Measurements from ENCODE around the gene IKZF2.

The IKZF2 gene

GRCh38 chr2:213098612-213099011 is 52.8 kb downstream of the IKZF2 start:
- CTCF ChIA-PET, result no interaction called here

GRCh38 chr2:213091765-213092164 is 59.6 kb downstream of the IKZF2 start:
- DNase-seq (ENCODE audit: extremely low spot score), result no peak
- ChIA-PET CTCF (no interaction called here), POLR2A (no interaction called here)
- no peak for TF ChIP-seq LEF1 (IDR thresholded peaks at IDR 0.05; ENCODE audit: borderline replicate concordance)
- TF ChIP-seq ELF4 (IDR thresholded peaks at IDR 0.05), result no peak
- no peak for TF ChIP-seq NFRKB (IDR thresholded peaks at IDR 0.05)
- TF ChIP-seq ZNF384 (IDR thresholded peaks at IDR 0.05), result no peak
- TF ChIP-seq HDGF (IDR thresholded peaks at IDR 0.05; ENCODE audit: borderline replicate concordance), result no peak
- TF ChIP-seq SUZ12 (IDR thresholded peaks at IDR 0.05), result no peak
- no peak for TF ChIP-seq SP1 (IDR thresholded peaks at IDR 0.05)
- no peak for TF ChIP-seq FOXK2 (IDR thresholded peaks at IDR 0.05)

More at GRCh38 chr2:213098612-213099011, 52.8 kb downstream of the IKZF2 start:
- POLR2A ChIA-PET, result no interaction called here
- no peak for TF ChIP-seq TARDBP (IDR thresholded peaks at IDR 0.05)
- TF ChIP-seq CTBP1 (IDR thresholded peaks at IDR 0.05; ENCODE audit: borderline replicate concordance), result no peak
- no peak for TF ChIP-seq ZNF384 (IDR thresholded peaks at IDR 0.05)
- TF ChIP-seq FOXA1 (IDR thresholded peaks at IDR 0.05), result no peak
- TF ChIP-seq HDGF (IDR thresholded peaks at IDR 0.05; ENCODE audit: borderline replicate concordance), result no peak
- no peak for TF ChIP-seq PKNOX1 (IDR thresholded peaks at IDR 0.05)
- no peak for TF ChIP-seq L3MBTL2 (conservative IDR thresholded peaks at IDR 0.05)
- TF ChIP-seq FOXM1 (IDR thresholded peaks at IDR 0.05; ENCODE audit: borderline replicate concordance), result no peak
- TF ChIP-seq ARNT (IDR thresholded peaks at IDR 0.05), result no peak
- TF ChIP-seq SP1 (IDR thresholded peaks at IDR 0.05), result no peak
- no peak for TF ChIP-seq LEF1 (IDR thresholded peaks at IDR 0.05; ENCODE audit: borderline replicate concordance)
- no peak for TF ChIP-seq ELF4 (IDR thresholded peaks at IDR 0.05)
- no peak for TF ChIP-seq FOXK2 (IDR thresholded peaks at IDR 0.05)
- no peak for TF ChIP-seq SUZ12 (IDR thresholded peaks at IDR 0.05)
- no peak for TF ChIP-seq NFRKB (IDR thresholded peaks at IDR 0.05)
- no peak for TF ChIP-seq BHLHE40 (IDR thresholded peaks at IDR 0.05; ENCODE audit: borderline replicate concordance)
- DNase-seq (ENCODE audit: extremely low spot score), result no peak

GRCh38 chr2:213090772-213091171 is 60.6 kb downstream of the IKZF2 start:
- ChIA-PET POLR2A (no interaction called here), CTCF (no interaction called here)
- no peak for DNase-seq (ENCODE audit: extremely low spot score)
- no peak for TF ChIP-seq ARNT (IDR thresholded peaks at IDR 0.05)
- TF ChIP-seq PKNOX1 (IDR thresholded peaks at IDR 0.05), result no peak
- no peak for TF ChIP-seq TARDBP (IDR thresholded peaks at IDR 0.05)

GRCh38 chr2:213089438-213089837 is 62.0 kb downstream of the IKZF2 start:
- CTCF ChIA-PET, result no interaction called here
- POLR2A ChIA-PET, result no interaction called here
- DNase-seq (ENCODE audit: extremely low spot score), result no peak
- TF ChIP-seq BHLHE40 (IDR thresholded peaks at IDR 0.05; ENCODE audit: borderline replicate concordance) (no peak), NFRKB (IDR thresholded peaks at IDR 0.05) (no peak), SP1 (IDR thresholded peaks at IDR 0.05) (no peak), LEF1 (IDR thresholded peaks at IDR 0.05; ENCODE audit: borderline replicate concordance) (no peak), FOXK2 (IDR thresholded peaks at IDR 0.05) (no peak), HDGF (IDR thresholded peaks at IDR 0.05; ENCODE audit: borderline replicate concordance) (no peak), TARDBP (IDR thresholded peaks at IDR 0.05) (no peak), PKNOX1 (IDR thresholded peaks at IDR 0.05) (no peak), ELF4 (IDR thresholded peaks at IDR 0.05) (no peak), ZNF384 (IDR thresholded peaks at IDR 0.05) (no peak), FOXA1 (IDR thresholded peaks at IDR 0.05) (no peak), SUZ12 (IDR thresholded peaks at IDR 0.05) (no peak), CTBP1 (IDR thresholded peaks at IDR 0.05; ENCODE audit: borderline replicate concordance) (no peak), FOXM1 (IDR thresholded peaks at IDR 0.05; ENCODE audit: borderline replicate concordance) (no peak), ARNT (IDR thresholded peaks at IDR 0.05) (no peak), L3MBTL2 (conservative IDR thresholded peaks at IDR 0.05) (no peak)

- CTCF ChIA-PET, result no interaction called here
- DNase-seq (ENCODE audit: extremely low spot score), result no peak
- TF ChIP-seq FOXM1 (IDR thresholded peaks at IDR 0.05; ENCODE audit: borderline replicate concordance) (no peak), L3MBTL2 (conservative IDR thresholded peaks at IDR 0.05) (no peak), ARNT (IDR thresholded peaks at IDR 0.05) (no peak), ELF4 (IDR thresholded peaks at IDR 0.05) (no peak), FOXA1 (IDR thresholded peaks at IDR 0.05) (no peak), FOXK2 (IDR thresholded peaks at IDR 0.05) (no peak), NFRKB (IDR thresholded peaks at IDR 0.05) (no peak), CTBP1 (IDR thresholded peaks at IDR 0.05; ENCODE audit: borderline replicate concordance) (no peak), LEF1 (IDR thresholded peaks at IDR 0.05; ENCODE audit: borderline replicate concordance) (no peak), BHLHE40 (IDR thresholded peaks at IDR 0.05; ENCODE audit: borderline replicate concordance) (no peak), ZNF384 (IDR thresholded peaks at IDR 0.05) (no peak), PKNOX1 (IDR thresholded peaks at IDR 0.05) (no peak), TARDBP (IDR thresholded peaks at IDR 0.05) (no peak), SP1 (IDR thresholded peaks at IDR 0.05) (no peak), SUZ12 (IDR thresholded peaks at IDR 0.05) (no peak), HDGF (IDR thresholded peaks at IDR 0.05; ENCODE audit: borderline replicate concordance) (no peak)
- POLR2A ChIA-PET, result no interaction called here
Measured at GRCh38 chr2:213087040-213087439, 64.4 kb downstream of the IKZF2 start.

GRCh38 chr2:213086571-213086970 is 64.8 kb downstream of the IKZF2 start:
- ChIA-PET POLR2A (no interaction called here), CTCF (no interaction called here)
- DNase-seq (ENCODE audit: extremely low spot score), result no peak
- no peak for TF ChIP-seq NFRKB (IDR thresholded peaks at IDR 0.05)
- TF ChIP-seq TARDBP (IDR thresholded peaks at IDR 0.05), result no peak
- TF ChIP-seq PKNOX1 (IDR thresholded peaks at IDR 0.05), result no peak
- TF ChIP-seq SUZ12 (IDR thresholded peaks at IDR 0.05), result no peak
- no peak for TF ChIP-seq L3MBTL2 (conservative IDR thresholded peaks at IDR 0.05)
- TF ChIP-seq FOXA1 (IDR thresholded peaks at IDR 0.05), result no peak
- no peak for TF ChIP-seq FOXK2 (IDR thresholded peaks at IDR 0.05)
- no peak for TF ChIP-seq ZNF384 (IDR thresholded peaks at IDR 0.05)
- no peak for TF ChIP-seq FOXM1 (IDR thresholded peaks at IDR 0.05; ENCODE audit: borderline replicate concordance)
- no peak for TF ChIP-seq HDGF (IDR thresholded peaks at IDR 0.05; ENCODE audit: borderline replicate concordance)
- TF ChIP-seq ARNT (IDR thresholded peaks at IDR 0.05), result no peak
- TF ChIP-seq CTBP1 (IDR thresholded peaks at IDR 0.05; ENCODE audit: borderline replicate concordance), result no peak
- no peak for TF ChIP-seq BHLHE40 (IDR thresholded peaks at IDR 0.05; ENCODE audit: borderline replicate concordance)
- no peak for TF ChIP-seq LEF1 (IDR thresholded peaks at IDR 0.05; ENCODE audit: borderline replicate concordance)
- no peak for TF ChIP-seq ELF4 (IDR thresholded peaks at IDR 0.05)

Measured in HEK293T (cell line).